Activated CD8-positive, alpha-beta memory T cell treated with anti-CD3 and anti-CD28 coated beads for 24 hours (primary cell): ENCODE results near the gene C18orf54.
"Not testable (repeated sequence)": the region's sequence is repeated elsewhere in the genome, so short reads cannot be mapped to it uniquely, and the experiment has no call there.

Experiments
- DNase-seq: peaks from one replicate; pipeline ENCODE4 v3.0.0-alpha.2; 2020

The C18orf54 gene

GRCh38 chr18:54357660-54358494 is at the start of gene C18orf54, which contains the start of gene STARD6:
Gene C18orf54, plus strand, starts transcription at chr18:54357906. Its CDS starts 2,667 bp downstream, at chr18:54360573.
Gene STARD6, minus strand, starts transcription at chr18:54357858. Its CDS starts 3,285 bp downstream, at chr18:54354573.
- DNase-seq = peak; percentile 92

GRCh38 chr18:54309564-54309963 is 48.1 kb upstream of the C18orf54 start:
- DNase-seq = not testable (repeated sequence)

- DNase-seq = no peak
These were observed 41.5 kb upstream of the C18orf54 start for GRCh38 chr18:54316071-54316820.

GRCh38 chr18:54323561-54323960 is 34.1 kb upstream of the C18orf54 start:
- DNase-seq = no peak

GRCh38 chr18:54323970-54324369 is 33.7 kb upstream of the C18orf54 start:
- DNase-seq = no peak

GRCh38 chr18:54327818-54328217 is 29.9 kb upstream of the C18orf54 start:
- no peak for DNase-seq

- DNase-seq = no peak
These were observed 27.9 kb upstream of the C18orf54 start for GRCh38 chr18:54329787-54330186.

GRCh38 chr18:54330768-54331548 is 26.7 kb upstream of the C18orf54 start:
- DNase-seq = no peak

- no peak for DNase-seq
These were observed 22.0 kb upstream of the C18orf54 start for GRCh38 chr18:54335638-54336173.

- DNase-seq = no peak
These were observed 19.5 kb upstream of the C18orf54 start for GRCh38 chr18:54338230-54338629.

- DNase-seq = no peak
These were observed 6.5 kb upstream of the C18orf54 start for GRCh38 chr18:54351186-54351585.

- DNase-seq = no peak
These were observed 535 bp upstream of the C18orf54 start for GRCh38 chr18:54357082-54357659.

- no peak for DNase-seq
These were observed 862 bp downstream of the C18orf54 start for GRCh38 chr18:54358495-54359040.

- no peak for DNase-seq
These were observed 1.5 kb downstream of the C18orf54 start for GRCh38 chr18:54359233-54359632.

- DNase-seq = no peak
These were observed 2.7 kb downstream of the C18orf54 start for GRCh38 chr18:54360406-54360805.

- no peak for DNase-seq
These were observed 20.4 kb downstream of the C18orf54 start for GRCh38 chr18:54378057-54378456.

- no peak for DNase-seq
These were observed 23.9 kb downstream of the C18orf54 start for GRCh38 chr18:54381640-54382039.

GRCh38 chr18:54382076-54382475 is 24.4 kb downstream of the C18orf54 start:
- DNase-seq = no peak

- no peak for DNase-seq
These were observed 25.1 kb downstream of the C18orf54 start for GRCh38 chr18:54382733-54383252.

- DNase-seq = no peak
These were observed 28.3 kb downstream of the C18orf54 start for GRCh38 chr18:54386043-54386442.

GRCh38 chr18:54386800-54387495 is 29.2 kb downstream of the C18orf54 start:
- not testable (repeated sequence) for DNase-seq
